ENCODE results near the gene OLAH.

DNA sequence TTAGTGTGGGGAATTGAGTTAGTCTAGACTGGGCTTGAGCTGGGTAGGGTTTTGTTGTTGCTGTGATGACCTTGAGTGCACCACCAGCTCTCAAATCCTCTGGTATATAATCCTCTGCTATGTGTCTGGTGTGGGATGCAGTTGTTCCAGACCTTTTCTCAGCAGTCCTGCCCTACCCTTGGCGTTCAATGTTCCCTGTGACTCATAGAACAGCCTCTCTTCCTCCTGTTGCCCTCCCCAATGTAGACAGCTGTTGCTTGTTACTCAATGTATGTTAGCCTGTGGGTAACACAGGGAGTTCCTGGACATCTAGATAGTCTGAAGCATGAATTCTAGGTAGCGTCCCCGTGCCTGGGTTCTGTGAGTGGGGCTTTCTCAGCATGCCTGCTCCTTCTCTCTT is 25.1 kb downstream of the OLAH start:
- TF ChIP-seq, protein P1, sequence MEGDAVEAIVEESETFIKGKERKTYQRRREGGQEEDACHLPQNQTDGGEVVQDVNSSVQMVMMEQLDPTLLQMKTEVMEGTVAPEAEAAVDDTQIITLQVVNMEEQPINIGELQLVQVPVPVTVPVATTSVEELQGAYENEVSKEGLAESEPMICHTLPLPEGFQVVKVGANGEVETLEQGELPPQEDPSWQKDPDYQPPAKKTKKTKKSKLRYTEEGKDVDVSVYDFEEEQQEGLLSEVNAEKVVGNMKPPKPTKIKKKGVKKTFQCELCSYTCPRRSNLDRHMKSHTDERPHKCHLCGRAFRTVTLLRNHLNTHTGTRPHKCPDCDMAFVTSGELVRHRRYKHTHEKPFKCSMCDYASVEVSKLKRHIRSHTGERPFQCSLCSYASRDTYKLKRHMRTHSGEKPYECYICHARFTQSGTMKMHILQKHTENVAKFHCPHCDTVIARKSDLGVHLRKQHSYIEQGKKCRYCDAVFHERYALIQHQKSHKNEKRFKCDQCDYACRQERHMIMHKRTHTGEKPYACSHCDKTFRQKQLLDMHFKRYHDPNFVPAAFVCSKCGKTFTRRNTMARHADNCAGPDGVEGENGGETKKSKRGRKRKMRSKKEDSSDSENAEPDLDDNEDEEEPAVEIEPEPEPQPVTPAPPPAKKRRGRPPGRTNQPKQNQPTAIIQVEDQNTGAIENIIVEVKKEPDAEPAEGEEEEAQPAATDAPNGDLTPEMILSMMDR (IDR thresholded peaks at IDR 0.05), result no peak
- TF ChIP-seq POLR2A (IDR thresholded peaks at IDR 0.05), result no peak

Measured in testis (tissue), 2 donors.